ENCODE data around the gene PRAMEF9. TPM values are rescaled to one million over a fixed set of nuclear protein-coding genes. Genes with fewer than 3 reads are reported as not detected.
"Not testable (repeated sequence)": the region's sequence is repeated elsewhere in the genome, so short reads cannot be mapped to it uniquely, and the experiment has no call there.

PRAMEF9 gene
- polyA plus RNA-seq (2014; cell fraction: cytosol; rRNA removed) = not detected in 2 replicates
- not detected in 2 replicates for polyA plus RNA-seq (2014; cell fraction: nucleus; rRNA removed)

DNA sequence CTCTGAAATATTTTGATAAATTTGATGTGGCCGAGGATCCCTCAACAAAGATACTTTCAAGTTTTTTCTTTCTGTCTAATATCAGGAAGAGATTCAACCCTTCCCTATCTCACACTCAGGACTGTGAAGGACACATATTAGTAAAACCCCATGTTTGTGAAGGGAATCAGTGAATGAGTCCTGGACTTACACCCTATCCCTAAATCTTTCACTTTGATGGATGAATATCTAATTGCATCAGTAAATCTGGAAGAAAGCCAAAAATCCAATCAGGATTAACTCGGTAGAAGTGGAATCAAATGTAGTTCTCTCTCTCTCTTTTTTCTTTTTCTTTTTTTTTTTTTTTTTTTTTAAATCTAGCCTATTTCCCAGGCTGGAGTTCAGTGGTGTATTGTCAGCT is at the start of gene PRAMEF9:
Gene PRAMEF9 (plus strand): TSS at position 301 of the 400 bp plus-strand sequence. CDS start 3,433 bp downstream, outside the sequence.
- DNase-seq (ENCODE audit: low spot score) = not testable (repeated sequence)

DNA sequence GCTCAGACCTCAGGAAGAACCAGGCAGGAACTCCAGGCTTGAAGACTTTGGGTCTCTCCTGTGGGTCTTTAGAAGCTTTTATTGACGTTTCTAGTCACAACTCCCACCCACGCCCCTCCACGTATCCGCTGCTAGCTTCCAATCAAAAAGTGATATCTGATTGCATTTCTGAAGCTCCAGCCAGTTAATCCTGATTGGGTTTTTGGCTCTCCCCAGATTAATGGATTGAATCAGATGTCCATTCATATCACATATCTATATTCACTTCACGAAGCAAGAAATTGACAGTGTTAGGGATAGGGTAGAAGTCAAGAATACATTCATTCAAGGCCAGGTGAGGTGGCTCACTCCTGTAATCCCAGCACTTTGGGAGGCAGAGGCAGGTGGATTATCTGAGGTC is 15.7 kb upstream of the PRAMEF9 start, which contains the start of gene PRAMEF26:
Gene PRAMEF26 (minus strand): TSS at position 101 of the 400 bp plus-strand sequence. CDS start 2,914 bp downstream, outside the sequence.
- DNase-seq (ENCODE audit: low spot score) = not testable (repeated sequence)

DNA sequence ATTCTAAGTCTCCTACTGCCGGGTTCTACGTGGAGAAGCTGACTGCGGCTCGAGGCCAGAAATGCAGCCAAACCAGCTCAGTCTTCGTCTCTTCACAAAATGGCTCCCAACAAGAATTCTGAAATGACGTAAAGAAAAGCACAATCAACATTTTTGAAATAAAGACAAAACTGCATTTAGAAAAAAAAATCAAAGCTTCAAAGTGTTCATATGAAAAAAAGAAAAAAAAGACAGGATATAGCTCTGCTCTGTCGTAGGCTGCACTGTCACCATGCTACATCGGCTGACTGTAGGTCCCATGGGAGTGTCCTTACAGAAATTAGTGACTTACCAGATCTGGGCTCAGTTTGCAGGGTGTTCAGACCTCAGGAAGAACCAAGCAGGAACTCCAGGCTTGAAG is 6.1 kb upstream of the PRAMEF9 start, which contains the start of gene HNRNPCL4:
Gene HNRNPCL4 (minus strand): TSS at position 101 of the 400 bp plus-strand sequence. CDS start 164 bp downstream, outside the sequence.
- DNase-seq (ENCODE audit: low spot score) = not testable (repeated sequence)

DNA sequence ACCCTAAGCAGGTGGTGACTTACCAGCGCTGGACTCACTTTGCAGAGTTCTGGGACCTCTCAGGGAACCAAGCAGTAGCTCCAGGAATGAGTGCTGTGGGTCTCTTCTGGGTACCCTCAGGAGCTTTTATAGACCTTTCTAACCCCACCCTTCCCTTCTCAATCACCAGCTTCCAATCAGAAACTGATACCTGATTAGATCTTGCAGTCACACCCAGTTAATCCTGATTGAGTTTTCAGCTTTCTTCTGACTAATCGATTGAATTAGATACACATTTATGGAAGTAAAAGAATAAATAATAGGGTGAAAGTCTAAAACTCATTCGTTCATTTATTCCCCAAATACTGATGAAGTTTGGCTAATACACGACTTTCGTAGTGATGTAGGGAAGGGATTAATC is 29.7 kb downstream of the PRAMEF9 start, which contains the start of gene PRAMEF13:
Gene PRAMEF13 (minus strand): TSS at position 101 of the 400 bp plus-strand sequence. CDS start 1,820 bp downstream, outside the sequence.
- not testable (repeated sequence) for DNase-seq (ENCODE audit: low spot score)

DNA sequence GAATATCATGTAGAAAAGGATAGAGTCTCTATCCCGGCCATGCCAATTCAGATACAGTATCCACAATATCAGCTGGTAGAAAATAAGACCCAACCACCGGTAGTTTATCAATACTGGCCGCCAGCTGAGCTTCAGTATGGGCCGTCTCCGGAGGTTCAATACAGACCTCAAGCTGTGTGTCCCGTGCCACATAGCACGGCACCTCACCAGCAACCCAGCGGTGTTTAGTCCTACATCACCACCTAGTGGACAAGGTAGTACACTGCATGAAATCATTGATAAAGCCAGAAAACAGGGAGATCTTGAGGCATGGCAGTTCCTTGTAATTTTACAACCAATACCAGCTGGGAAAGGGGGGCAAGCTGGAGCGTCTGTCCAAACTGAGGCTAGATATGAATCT is 37.1 kb downstream of the PRAMEF9 start:
- not testable (repeated sequence) for DNase-seq (ENCODE audit: low spot score)

DNA sequence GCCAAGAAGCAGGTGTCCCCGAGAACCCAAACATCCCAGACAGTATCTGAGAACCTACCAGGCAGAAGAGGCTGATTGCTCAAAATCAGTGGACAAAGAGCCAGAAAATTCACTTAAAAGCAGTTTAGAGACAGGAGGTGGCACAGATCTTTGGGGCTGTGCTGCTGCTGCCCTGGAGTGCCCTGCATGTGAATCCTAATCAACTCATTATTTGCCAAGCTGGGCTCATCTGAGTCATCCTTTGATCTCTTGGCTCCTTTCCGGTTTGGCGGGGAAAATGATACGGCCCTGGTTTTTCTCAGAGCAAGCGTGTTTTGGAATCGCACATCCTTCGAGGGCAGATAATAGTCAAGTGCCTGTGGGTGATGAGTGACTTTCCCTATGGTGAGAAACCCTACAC is 45.0 kb downstream of the PRAMEF9 start:
- not testable (repeated sequence) for DNase-seq (ENCODE audit: low spot score)

DNA sequence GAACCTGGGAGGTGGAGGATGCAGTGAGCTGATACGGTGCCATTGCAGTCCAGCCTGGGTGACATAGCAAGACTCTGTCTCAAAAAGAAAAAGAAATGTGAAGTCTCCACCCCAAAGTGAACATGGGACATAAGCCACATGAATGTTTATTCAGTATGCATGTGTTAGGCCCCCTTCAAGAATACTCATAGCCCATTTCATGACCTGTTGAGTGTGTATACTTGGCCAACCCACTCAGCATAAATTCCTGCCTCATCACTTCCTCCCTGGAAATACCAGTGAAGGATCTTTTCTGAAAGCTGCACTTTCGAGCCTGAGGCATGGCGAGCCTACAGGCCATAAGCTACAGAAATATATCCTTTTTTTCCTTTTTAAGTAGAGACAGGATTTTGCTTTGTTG is 47.6 kb downstream of the PRAMEF9 start:
- DNase-seq (ENCODE audit: low spot score) = not testable (repeated sequence)

DNA sequence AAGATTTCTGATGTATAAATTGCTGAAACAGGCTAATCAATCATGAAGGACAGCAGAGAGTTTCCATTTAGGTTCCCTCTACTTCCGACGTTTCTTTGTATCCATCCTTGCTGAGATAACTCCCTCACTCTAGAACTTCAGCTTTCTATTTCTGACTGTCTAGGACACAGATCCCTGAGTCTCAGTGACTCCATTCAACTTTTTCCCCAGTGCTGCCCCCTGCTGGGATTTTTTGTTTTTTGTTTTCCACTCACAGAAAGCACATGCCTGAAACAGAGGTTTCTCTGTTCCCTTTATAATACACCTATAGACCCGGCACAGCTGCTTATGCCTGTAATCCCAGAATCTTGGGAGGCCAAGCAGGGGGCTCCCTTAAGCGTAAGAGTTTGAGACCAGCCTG is 51.1 kb downstream of the PRAMEF9 start:
- DNase-seq (ENCODE audit: low spot score) = not testable (repeated sequence)

DNA sequence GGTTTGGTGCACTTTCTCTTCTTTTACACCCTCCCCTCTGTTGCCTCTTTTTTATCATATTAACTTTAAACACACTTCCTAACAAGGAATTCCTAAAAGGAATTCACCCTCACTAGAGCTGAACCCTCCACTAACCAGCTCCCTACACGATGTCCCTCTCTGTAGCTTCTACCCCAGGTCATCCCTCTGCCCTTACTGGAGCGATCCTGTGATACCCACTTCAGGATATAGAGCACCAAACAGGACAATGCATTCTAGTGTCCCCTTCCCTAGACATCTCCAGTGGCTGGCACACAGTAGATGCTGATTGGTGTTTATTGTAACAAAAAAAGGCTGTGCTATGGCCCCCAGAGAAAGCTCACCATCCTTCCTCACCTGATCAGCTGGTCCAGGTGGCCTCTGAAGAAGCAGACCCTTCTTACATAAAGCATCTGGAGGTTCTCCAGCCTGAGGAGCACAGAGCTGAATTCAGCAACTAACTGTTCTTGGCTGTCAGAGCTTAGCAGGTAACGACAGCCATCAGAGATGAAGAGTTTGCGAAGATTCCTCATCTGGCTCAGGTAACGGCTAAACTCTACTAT is 52.9 kb downstream of the PRAMEF9 start:
- DNase-seq (ENCODE audit: low spot score) = no peak

DNA sequence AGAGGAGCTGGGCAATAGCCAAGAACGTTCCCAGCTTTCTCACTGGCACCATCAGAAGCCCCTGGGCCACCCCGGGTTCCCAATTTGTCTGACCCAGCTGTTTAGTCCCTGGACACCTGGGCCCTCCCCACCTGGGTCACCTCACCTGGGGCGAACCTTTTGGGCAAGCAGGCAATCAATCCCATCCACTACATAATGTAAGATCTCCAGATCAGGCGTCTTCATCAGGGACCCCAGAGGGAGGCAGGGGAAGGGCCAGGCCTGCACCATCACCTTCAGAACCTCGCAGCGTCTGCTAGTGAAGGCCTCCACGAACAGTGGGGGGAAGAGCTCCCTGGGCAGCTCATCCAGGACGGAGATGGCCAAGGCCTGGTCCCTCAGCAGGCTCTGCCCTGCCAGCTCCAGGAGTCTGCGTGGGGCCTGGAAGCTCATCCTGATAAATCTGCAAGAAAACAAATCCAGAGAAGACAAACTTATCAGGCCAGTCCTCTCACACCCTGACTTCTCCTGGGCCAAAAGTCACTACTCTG is 54.1 kb downstream of the PRAMEF9 start, which contains the start of gene PRAMEF18:
Gene PRAMEF18 (minus strand): TSS at position 480 of the 530 bp plus-strand sequence. CDS start 48 bp downstream, at position 432.
- DNase-seq (ENCODE audit: low spot score) = not testable (repeated sequence)

DNA sequence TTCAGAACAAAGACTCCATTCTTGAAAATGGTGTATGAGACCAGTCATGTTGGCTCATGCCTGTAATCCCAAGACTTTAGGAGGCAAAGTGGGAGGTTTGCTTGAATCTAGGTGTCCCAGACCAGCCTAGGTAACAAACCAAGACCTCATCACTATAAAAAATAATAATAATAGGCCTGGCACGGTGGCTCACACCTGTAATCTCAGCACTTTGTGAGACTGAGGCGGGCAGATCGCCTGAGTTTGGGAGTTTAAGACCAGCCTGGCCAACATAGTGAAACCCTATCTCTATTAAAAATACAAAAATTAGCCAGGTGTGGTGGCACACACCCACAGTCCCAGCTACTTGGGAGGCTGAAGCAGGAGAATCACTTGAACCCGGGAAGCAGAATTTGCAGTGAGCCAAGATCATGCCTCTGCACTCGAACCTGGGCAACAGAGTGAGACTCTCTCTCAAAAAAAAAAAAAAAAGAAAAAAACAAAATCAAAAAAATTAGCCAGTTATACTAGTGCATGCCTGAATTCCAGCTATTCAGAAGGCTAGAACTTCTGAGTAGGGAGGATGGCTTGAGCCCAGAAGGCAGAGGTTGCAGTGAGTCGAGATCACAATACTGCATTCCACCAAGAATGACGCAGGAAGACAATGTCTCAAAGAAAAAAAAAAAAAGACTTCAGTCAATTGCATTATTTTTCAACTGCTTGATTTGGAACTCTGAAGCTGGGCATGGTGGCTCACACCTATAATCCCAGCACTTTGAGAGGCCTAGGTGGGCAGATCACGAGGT is 55.8 kb downstream of the PRAMEF9 start:
- DNase-seq (ENCODE audit: low spot score) = not testable (repeated sequence)

DNA sequence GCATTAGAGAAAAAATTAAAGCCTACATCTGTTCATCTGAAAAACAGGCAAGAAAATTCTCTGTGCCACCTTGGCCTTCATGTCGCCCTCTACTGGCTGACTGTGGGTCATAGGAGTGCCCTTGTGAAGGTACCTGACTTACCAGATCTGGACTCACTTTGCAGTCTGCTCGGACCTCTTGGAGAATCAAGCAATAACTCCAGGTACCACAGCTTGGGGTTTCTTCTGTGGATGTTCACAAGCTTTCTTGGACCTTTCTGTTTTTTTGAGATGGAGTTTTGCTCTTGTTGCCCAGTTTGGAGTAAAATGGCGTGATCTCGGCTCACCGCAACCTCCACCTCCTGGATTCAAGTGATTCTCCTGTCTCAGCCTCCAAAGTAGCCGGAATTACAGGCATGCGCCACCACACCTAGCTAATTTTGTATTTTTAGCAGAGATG is 56.7 kb downstream of the PRAMEF9 start:
- DNase-seq (ENCODE audit: low spot score) = no peak

Data from SK-N-DZ (cell line).